ENCODE data around the gene SLC7A7.
"Not testable (repeated sequence)": the region's sequence is repeated elsewhere in the genome, so short reads cannot be mapped to it uniquely, and the experiment has no call there.

Gene SLC7A7

DNA sequence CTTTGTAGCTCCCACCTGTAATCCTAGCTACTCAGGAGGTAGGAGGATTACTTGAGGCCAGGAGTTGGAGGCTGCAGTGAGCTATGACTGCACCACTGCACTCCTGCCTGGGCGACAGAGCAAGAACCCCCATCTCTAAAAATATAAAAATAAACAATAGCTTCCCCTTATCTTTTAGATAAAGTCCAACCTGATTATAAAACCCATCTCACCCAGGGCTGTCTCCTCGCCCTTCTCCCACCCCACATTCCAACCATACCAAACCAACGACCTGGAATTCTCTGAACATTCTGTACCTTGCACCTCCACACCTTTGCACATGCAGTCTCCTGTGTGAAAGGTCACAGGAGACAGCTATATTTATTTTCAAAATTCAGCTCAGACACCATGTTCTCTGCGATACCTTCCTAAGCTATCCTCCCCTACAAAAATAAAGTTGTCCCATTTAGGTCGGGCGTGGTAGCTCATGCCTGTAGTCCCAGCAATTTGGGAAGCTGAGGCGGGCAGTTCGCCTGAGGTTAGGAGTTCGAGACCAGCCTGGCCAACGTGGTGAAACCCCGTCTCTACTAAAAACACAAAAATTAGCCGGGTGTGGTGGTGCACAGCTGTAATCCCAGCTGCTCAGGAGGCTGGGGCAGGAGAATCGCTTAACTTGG, 7.7 kb downstream of the SLC7A7 start:
- Histone ChIP-seq H3K4me3 (replicated peaks; ENCODE audit: low read depth, low read length) (no peak overlapping the region), H3K27me3 (replicated peaks; ENCODE audit: control insufficient read depth, insufficient read depth, low read length) (no peaks in the 10 kb centered on the region), H3K36me3 (ENCODE audit: control insufficient read depth, insufficient read depth, low read length) (no peaks in the 10 kb centered on the region)
- TF ChIP-seq, protein P1, sequence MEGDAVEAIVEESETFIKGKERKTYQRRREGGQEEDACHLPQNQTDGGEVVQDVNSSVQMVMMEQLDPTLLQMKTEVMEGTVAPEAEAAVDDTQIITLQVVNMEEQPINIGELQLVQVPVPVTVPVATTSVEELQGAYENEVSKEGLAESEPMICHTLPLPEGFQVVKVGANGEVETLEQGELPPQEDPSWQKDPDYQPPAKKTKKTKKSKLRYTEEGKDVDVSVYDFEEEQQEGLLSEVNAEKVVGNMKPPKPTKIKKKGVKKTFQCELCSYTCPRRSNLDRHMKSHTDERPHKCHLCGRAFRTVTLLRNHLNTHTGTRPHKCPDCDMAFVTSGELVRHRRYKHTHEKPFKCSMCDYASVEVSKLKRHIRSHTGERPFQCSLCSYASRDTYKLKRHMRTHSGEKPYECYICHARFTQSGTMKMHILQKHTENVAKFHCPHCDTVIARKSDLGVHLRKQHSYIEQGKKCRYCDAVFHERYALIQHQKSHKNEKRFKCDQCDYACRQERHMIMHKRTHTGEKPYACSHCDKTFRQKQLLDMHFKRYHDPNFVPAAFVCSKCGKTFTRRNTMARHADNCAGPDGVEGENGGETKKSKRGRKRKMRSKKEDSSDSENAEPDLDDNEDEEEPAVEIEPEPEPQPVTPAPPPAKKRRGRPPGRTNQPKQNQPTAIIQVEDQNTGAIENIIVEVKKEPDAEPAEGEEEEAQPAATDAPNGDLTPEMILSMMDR (IDR thresholded peaks at IDR 0.05; ENCODE audit: insufficient read depth, low read length, poor library complexity, severe bottlenecking) = no peak
- DNase-seq (ENCODE audit: extremely low read depth, insufficient read length) = no peak

DNA sequence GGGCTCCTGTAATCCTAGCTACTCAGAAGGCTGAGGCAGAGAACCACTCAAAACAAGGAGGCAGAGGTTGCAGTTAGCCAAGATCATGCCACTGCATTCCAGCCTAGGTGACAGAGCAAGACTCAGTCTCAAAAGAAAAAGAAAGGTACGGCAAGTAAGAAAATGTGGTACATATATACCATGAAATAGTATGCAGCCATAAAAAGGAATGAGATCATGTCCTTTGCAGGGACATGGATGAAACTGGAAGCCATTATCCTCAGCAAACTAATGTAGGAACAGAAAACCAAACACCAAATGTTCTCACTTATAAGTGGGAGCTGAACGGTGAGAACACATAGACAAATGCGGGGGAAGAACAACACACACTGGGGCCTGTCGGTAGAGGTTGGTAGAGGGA, 10.0 kb downstream of the SLC7A7 start:
- not testable (repeated sequence) for DNase-seq (ENCODE audit: extremely low read depth, insufficient read length); H3K4me3 ChIP-seq (replicated peaks; ENCODE audit: low read depth, low read length); H3K27me3 ChIP-seq (replicated peaks; ENCODE audit: control insufficient read depth, insufficient read depth, low read length); H3K36me3 ChIP-seq (ENCODE audit: control insufficient read depth, insufficient read depth, low read length)

DNA sequence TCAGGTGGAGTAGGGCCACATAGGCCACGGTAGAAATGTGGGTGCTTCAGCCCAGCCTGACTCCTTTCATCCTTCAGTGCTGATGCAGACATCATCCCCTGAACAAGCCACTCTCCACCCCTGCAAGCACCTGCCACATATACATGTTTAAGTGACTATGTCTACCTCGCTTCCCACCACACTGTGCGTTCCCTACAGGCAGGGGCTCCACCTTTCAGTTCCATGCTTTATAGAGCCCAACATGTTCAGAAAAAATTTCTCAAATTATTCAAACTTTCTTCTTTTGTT, 11.6 kb downstream of the SLC7A7 start:
- DNase-seq (ENCODE audit: extremely low read depth, insufficient read length) = peak; percentile 55
- no peaks in the 10 kb centered on the region for H3K27me3 ChIP-seq (replicated peaks; ENCODE audit: control insufficient read depth, insufficient read depth, low read length)
- TF ChIP-seq, protein P1 (IDR thresholded peaks at IDR 0.05; ENCODE audit: insufficient read depth, low read length, poor library complexity, severe bottlenecking) = no peak
- no peaks in the 10 kb centered on the region for H3K36me3 ChIP-seq (ENCODE audit: control insufficient read depth, insufficient read depth, low read length)
- no peak overlapping the region for H3K4me3 ChIP-seq (replicated peaks; ENCODE audit: low read depth, low read length)

DNA sequence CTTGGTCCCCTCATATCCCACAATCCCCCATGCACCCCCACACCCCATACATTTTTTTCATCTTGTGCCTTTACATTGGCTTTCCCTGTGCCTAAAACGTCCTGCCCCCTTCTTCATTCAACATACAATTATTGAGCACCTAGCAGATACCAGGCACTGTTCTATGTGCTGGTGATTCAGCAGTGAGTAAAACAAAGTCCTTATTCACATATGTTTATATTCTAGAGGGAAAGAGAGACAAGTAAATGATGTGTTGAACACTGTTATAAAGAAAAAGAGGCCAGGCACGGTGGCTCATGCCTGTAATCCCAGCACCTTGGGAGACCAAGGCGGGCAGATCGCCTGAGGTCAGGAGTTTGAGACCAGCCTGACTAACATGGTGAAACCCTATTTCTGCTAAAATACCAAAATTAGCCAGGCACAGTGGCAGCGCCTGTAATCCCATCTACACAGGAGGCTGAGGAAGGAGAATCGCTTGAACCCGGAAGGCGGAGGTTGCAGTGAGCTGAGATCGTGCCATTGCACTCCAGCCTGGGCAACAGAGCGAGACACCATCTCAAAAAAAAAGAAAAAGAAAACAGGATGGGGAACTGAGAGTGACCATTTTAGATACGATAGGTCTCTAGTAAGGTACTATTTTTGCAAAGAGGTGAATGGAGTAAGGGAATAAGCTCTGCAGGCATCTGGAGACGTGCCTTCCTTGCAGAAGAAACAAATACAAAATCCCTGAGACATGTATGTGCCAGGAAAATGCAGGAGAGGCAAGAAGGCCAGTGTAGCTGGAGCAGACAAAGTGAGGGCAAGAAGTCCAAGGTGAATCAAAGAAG, 12.2 kb downstream of the SLC7A7 start:
- TF ChIP-seq, protein P1 (IDR thresholded peaks at IDR 0.05; ENCODE audit: insufficient read depth, low read length, poor library complexity, severe bottlenecking) = no peak
- H3K36me3 ChIP-seq (ENCODE audit: control insufficient read depth, insufficient read depth, low read length) = no peaks in the 10 kb centered on the region
- no peak overlapping the region for H3K4me3 ChIP-seq (replicated peaks; ENCODE audit: low read depth, low read length)
- DNase-seq (ENCODE audit: extremely low read depth, insufficient read length) = peak; percentile 60
- no peaks in the 10 kb centered on the region for H3K27me3 ChIP-seq (replicated peaks; ENCODE audit: control insufficient read depth, insufficient read depth, low read length)

DNA sequence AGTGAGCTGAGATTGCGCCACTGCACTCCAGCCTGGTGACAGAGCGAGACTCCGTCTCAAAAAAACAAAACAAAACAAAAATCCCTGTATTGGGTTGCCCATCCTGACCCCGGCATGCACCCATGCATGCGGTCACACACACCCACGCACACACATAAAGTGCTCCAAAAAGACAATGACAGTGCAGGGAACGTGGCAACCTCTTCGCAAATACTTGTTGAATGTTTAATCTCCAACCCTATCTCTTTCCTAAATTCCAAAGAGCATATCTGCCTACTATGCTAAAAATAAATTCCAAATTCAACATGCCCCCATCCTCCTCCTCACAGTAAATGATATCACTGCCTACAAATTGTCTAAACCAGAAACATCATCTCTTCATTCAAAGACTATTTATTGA, 13.5 kb downstream of the SLC7A7 start:
- no peak overlapping the region for H3K4me3 ChIP-seq (replicated peaks; ENCODE audit: low read depth, low read length)
- H3K36me3 ChIP-seq (ENCODE audit: control insufficient read depth, insufficient read depth, low read length) = no peaks in the 10 kb centered on the region
- DNase-seq (ENCODE audit: extremely low read depth, insufficient read length) = no peak
- H3K27me3 ChIP-seq (replicated peaks; ENCODE audit: control insufficient read depth, insufficient read depth, low read length) = no peaks in the 10 kb centered on the region
- TF ChIP-seq, protein P1 (IDR thresholded peaks at IDR 0.05; ENCODE audit: insufficient read depth, low read length, poor library complexity, severe bottlenecking) = no peak

DNA sequence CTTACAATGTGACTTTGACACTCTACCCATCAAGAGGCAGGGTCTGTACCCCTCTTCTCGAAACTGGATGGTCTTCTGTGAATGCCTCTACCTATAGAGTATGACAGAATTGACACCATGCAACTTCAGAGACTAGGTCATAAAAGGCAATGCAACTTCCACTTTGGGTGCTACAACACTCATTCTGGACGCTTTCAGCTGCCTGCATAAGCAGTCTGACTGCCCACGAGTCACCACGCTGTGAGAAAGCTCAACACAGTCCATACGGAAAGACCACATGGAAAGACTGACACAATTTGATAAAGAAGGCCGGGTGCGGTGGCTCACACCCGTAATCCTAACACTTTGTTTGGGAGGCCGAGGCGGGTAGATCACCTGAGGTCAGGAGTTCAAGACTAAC, 14.9 kb downstream of the SLC7A7 start:
- Histone ChIP-seq H3K36me3 (ENCODE audit: control insufficient read depth, insufficient read depth, low read length) (no peaks in the 10 kb centered on the region), H3K27me3 (replicated peaks; ENCODE audit: control insufficient read depth, insufficient read depth, low read length) (no peaks in the 10 kb centered on the region), H3K4me3 (replicated peaks; ENCODE audit: low read depth, low read length) (no peak overlapping the region)
- TF ChIP-seq, protein P1 (IDR thresholded peaks at IDR 0.05; ENCODE audit: insufficient read depth, low read length, poor library complexity, severe bottlenecking) = no peak
- no peak for DNase-seq (ENCODE audit: extremely low read depth, insufficient read length)
